ENCODE results near the gene IFIT3.

GRCh38 chr10:89280508-89280907, 47.3 kb upstream of the IFIT3 start:
- TF ChIP-seq CTCF (IDR thresholded peaks at IDR 0.05) (no peak), EZH2 (IDR thresholded peaks at IDR 0.05) (no peak), EZH2phosphoT487 (IDR thresholded peaks at IDR 0.05) (no peak)

Measured in neural progenitor cell (in vitro differentiated cells).